IPS-NIHi11 (cell line): ENCODE data around the gene PDLIM7.

Source experiments
- DNase-seq: peaks from one replicate; pipeline ENCODE4 v3.0.0; 2012; ENCODE audit warnings: mixed read lengths, low spot score

PDLIM7 gene

GRCh38 chr5:177505075-177505474 lies 7.7 kb upstream of the PDLIM7 start:
- DNase-seq = no peak

DNA sequence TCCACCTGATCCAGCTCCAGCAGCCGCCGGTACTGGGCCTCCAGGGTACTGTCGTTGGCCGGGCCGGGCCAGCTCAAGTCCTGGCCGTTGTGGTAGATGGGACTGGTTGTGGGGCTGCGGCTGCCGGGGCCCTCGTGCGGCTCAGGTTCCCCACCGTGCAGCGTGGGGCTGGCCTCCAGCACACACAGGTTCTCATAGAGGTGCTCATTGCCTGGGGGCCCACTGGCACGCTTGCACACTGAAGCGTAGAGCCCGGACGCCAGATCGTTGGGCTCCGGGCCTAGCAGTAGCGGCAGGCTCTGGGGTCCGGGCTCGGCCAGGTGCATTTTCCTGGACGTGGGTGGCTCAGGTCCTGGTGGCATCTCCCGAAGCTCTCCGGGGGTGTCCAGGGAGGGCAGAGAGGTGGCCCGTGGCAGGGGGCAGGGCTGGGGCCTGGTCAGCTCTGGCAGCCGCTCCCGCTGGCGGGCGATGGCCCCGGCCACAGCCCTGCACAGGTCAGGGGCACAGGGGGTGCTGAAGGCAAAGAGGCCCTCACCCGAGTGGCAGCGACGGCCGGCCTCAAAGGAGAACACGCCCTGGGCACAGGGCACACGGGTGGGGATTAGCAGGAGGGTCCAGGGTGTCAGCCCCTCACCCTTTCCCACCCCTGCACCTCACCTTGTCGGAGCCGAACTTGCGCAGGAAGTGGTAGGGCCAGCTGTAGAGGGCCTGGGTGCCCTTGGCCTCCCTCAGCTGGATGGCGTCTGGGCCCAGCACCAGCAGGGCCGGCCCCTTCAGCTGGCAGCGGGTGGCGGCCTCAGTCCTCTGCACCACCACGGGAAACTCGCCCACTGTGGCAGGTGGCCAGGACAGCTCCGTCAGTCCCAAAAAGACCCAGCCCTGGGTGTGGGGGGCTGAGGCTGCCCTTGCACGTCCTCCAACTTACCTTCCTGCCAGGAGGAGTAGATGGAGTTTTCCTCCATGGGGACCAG lies 7.0 kb upstream of the PDLIM7 start:
- no peak for DNase-seq

DNA sequence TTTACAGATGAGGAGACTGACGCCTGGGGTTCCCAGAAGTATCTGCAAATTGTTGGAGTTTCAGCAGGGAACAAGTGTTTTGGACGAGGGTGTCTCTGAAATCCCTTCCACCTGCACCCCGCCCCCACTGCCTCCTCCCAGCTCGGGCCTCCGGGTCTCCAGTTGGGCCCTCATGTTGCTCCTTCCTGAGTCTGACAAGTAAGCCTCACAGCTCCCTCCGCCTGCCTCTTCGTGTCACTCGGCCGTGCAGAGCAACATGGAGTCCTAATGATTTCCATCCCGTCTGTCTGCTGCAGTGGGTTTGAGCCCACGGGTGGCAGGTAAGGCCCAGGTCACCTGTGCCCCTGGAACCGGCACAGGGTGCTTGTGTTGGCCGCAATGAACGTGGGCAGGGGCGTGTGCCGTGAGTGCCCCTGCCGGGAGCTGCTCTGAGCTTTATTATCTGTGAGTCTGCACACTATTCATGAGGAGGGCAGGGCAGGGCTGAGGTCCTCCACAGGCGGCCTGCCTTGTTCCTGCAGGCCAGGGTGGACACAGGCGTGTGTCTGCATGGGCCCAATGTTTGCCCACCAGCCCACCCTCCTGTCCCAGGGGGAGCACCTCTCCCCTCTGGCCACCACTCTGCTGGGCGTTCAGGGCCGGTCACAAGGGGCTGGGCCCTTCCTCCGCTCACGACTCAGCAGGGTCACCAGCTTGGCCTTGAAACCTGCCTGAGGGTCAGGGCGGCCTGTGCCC lies 6.1 kb upstream of the PDLIM7 start:
- DNase-seq = no peak

- no peak for DNase-seq
These were observed 5.5 kb upstream of the PDLIM7 start for GRCh38 chr5:177502886-177503285.

DNA sequence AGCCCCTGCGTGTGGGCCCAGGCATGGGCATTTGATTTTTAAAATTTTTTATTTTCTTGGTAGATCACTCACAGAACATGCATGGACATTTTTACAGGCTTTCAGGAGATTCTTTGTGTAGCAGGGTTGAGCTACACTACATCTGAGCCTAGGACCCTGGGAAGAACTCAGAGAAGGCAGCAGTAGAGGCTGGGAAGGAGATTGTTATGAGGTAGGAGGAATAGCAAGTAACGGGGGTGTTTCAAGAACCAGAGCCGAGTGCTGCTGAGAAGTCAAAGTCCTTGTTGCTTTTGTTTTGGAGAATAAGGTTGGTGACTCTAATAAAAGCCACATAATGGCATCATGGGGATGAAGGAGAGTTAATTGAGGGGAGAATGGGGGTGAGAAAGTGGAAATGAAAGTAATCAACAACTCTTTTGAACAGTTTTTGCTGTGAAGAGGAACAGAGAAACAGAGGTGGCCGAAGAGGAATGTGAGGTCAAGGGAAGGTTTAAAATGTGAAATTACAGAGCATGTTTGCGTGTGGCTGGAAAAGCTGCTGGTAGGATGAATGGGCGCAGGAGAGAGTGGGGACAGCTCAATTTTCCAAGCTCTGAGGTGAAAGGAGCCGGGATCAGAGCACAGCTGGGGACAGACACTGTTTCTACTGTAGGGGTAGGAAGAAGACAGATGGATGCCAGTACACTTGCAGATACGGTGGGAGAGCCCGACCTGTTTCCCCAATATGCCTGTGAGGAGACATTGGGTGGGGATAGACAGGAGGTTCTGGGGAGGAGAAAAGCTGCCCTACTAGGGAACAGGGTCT lies 4.7 kb upstream of the PDLIM7 start:
- DNase-seq = no peak

DNA sequence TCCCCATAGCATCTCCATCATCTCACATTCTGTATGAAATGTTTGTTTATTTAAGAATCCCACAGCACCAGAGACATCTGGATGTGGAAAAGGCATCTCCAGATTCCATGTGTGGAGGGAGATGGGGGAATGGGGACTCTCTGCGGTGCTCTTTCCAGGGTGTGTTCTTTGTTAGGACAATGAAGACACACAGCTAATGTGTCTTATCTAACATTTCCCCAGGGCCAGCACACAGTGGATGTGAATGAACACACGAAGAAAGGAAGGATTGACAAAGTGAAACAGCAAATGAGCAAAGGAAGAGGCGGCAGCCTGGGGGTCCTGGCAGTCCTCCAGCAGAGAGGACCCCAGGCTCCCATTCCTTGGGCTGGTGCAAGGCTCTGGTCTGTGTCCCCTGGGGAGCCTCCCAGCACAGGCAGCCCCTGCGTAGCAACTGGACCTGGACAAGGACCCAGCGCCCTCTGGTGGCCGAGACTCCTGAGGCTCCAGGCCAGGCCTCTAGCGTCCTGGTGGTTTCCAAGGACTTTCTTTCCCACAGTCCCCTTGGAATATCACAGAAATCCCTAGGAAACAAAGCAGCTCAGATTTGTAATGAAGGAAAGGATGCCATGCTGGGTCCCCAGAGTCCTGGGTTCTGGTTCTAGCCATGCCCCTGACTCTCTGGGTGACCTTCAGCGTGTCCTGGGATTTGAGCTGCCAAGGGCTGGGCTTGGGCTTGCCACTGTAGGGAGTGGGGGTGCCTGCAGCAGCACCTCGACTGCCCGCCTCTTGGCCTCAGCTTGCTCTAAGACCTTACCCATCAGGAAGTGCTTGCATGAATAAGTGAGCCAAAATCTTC lies 3.5 kb upstream of the PDLIM7 start:
- DNase-seq = peak; percentile 85

- no peak for DNase-seq
These were observed 2.4 kb upstream of the PDLIM7 start for GRCh38 chr5:177499842-177500241.

GRCh38 chr5:177498013-177498787 lies 796 bp upstream of the PDLIM7 start:
- DNase-seq = no peak

- peak; percentile 78 for DNase-seq
These were observed 595 bp downstream of the PDLIM7 start for GRCh38 chr5:177496727-177497291.

- no peak for DNase-seq
These were observed 1.2 kb downstream of the PDLIM7 start for GRCh38 chr5:177496070-177496726.

- peak; percentile 68 for DNase-seq
These were observed 2.0 kb downstream of the PDLIM7 start for GRCh38 chr5:177495243-177496060.

GRCh38 chr5:177494346-177495195 lies 2.8 kb downstream of the PDLIM7 start:
- peak; percentile 49 for DNase-seq

DNA sequence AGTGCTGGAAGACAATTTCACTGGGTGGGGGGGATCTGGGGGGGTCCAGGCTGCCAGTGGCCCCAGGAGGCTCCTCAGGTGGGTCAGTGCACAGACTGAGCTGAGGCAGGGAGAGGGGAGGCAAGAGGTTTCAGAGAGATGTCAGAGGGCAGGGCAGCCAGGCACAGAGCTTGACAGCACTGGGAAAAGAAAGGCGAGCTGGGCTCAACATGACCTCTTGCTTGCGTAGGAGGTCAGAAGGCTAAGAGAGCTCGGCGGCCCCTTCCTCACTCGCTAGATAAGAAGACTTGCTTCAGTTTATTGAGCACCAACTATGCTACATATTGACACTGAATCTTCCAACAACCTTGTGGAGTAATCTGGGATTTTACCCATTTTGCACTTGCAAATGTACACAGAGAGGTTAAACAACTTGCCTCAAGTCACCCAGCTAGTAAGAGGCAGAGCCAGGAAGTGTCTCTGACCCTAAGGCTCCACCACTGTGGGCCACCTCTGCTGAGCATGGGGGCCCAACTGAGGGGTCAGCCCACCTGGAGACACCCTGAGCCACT lies 3.5 kb downstream of the PDLIM7 start:
- no peak for DNase-seq

DNA sequence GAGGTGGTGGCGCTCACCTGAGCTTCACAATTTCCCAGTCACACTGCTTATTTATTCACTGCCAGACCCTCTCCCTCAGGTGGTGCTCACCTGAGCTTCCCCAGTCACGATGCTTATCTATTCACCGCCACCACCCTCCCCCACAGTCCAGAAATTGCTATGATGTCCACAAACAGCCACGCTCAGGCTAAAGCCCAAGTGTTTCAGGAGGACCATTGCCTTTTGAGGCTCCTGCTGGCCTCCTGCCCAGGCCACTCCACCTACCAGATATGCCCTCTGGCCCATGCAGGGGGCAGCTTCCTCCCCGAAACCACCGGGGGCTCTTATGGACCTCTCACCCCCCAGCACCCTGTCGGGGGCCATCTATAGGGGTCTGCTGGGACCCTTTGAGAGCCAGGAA lies 4.6 kb downstream of the PDLIM7 start:
- no peak for DNase-seq

GRCh38 chr5:177491983-177492746 lies 5.2 kb downstream of the PDLIM7 start:
- DNase-seq = no peak

DNA sequence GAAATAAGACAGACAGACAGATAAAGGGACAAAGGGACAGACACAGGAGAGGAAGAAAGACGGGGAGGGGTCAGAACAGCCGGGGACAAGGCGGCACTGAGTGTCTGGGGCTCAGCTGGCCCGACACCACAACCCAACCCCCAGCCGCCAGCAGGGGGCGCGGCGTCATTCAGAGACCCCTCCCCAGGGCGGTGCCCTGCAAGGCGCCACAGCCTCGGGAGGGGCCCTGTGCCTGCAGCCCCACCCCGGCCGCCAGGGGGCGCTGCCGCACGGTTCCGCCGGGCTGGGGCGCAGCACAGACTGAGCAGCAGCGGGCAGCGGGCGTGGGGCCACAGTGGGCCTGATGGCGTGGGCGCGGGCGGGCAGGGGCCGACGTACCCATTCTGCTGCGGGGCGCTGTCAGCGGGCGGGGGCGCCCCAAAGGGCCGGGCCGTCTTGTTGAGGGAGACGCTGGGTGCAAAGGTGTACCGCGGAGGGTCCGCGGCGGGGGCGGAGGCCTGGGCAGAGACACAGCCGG lies 5.9 kb downstream of the PDLIM7 start:
- peak; percentile 93 for DNase-seq

- DNase-seq = no peak
These were observed 6.4 kb downstream of the PDLIM7 start for GRCh38 chr5:177490992-177491391.
